ENCODE measurements around the gene HPS3. TPM values are rescaled to one million over a fixed set of nuclear protein-coding genes. Genes with fewer than 3 reads are reported as not detected.

HPS3 gene
- total and polyA plus RNA-seq, 2 of the 4 experiments (the other 2 are of a cell fraction): 15.2 to 24.2 TPM

- in situ Hi-C loops (cut with MboI; ENCODE audit: low sequenced_read_pairs) (no loop called here), dilution Hi-C loops (cut with HindIII; ENCODE audit: low sequenced_read_pairs, unreplicated experiment) (no loop called here), intact Hi-C loops (cut with micrococcal nuclease) (no loop called here)
- Histone ChIP-seq H4K8ac (ENCODE audit: low read depth in 2 of 2, low read length in 2 of 2) (no peak overlapping the region), H3K56ac (ENCODE audit: extremely low read depth, insufficient read depth, low read length) (no peak overlapping the region), H2BK15ac (ENCODE audit: low read depth, low read length) (no peak overlapping the region), H3K4ac (ENCODE audit: low read depth, low read length) (no peak overlapping the region), H2BK120ac (ENCODE audit: low read depth, low read length) (no peak overlapping the region), H2AFZ (replicated peaks; ENCODE audit: low read length, poor library complexity) (no peak overlapping the region), H4K5ac (ENCODE audit: low read depth, low read length) (no peak overlapping the region), H3K4me3 (ENCODE audit: insufficient read depth, low read depth, low read length) (no peak overlapping the region), H3K27ac (ENCODE audit: insufficient read depth, low read length) (no peak overlapping the region), H3K4me2 (ENCODE audit: low read depth, low read length) (no peak overlapping the region), H2BK20ac (ENCODE audit: low read depth, low read length) (no peak overlapping the region), H2BK5ac (ENCODE audit: low read depth, low read length, poor library complexity, severe bottlenecking) (no peak overlapping the region), H3K9me1 (ENCODE audit: insufficient read depth, low read length) (no peaks in the 10 kb centered on the region; the same call in 1 of the 2 replicates), H3K4me1 (ENCODE audit: control insufficient read depth, insufficient read depth, low read length) (no peaks in the 10 kb centered on the region), H2AK9ac (replicated peaks; ENCODE audit: low read depth, low read length, poor library complexity) (no peak overlapping the region), H4K20me1 (ENCODE audit: insufficient read depth, low read length) (no peaks in the 10 kb centered on the region; the same call in 1 of the 2 replicates), H3K27me3 (ENCODE audit: control insufficient read depth, insufficient read depth, low read length) (no peaks in the 10 kb centered on the region), H3K18ac (ENCODE audit: low read depth, low read length) (no peak overlapping the region), H3K23ac (ENCODE audit: low read depth, low read length) (no peak overlapping the region), H2AK5ac (ENCODE audit: low read depth, low read length) (no peak overlapping the region), H3K9ac (ENCODE audit: low read depth, low read length) (no peak overlapping the region), H3K14ac (replicated peaks; ENCODE audit: low read depth, low read length) (no peak overlapping the region), H3K36me3 (ENCODE audit: control insufficient read depth, insufficient read depth, low read length) (peaks cover 12% of the 10 kb centered on the region), H4K91ac (ENCODE audit: insufficient read depth, low read depth, low read length) (no peak overlapping the region), H3K79me1 (ENCODE audit: low read depth in 1 of 2, low read length in 2 of 2) (peaks cover 6 to 20% of the 10 kb centered on the region in 2 experiments; a peak in 3 of 4 replicates), H3K9me3 (ENCODE audit: control insufficient read depth, insufficient read depth, low read length) (no peaks in the 10 kb centered on the region)
- POLR2A ChIA-PET (ENCODE audit: unreplicated experiment): no interaction called here
- DNase-seq (no peak), ATAC-seq (ENCODE audit: low read depth) (no peak)
- CTCF ChIA-PET: interaction anchor here (1.1 kb wide), 1 partner anchor 166 kb away, joined by 3 read pairs; no protein-coding TSS in a partner anchor
- TF ChIP-seq FOS (IDR thresholded peaks at IDR 0.05; ENCODE audit: low read depth, low read length): no peak
- TF ChIP-seq SMC3 (IDR thresholded peaks at IDR 0.05; ENCODE audit: low read depth, low read length): no peak
- TF ChIP-seq CTCF (conservative IDR thresholded peaks at IDR 0.05; ENCODE audit: low read depth, low read length): no peak
- no peak for TF ChIP-seq RAD21 (IDR thresholded peaks at IDR 0.05; ENCODE audit: low read length)
- no peak for TF ChIP-seq RCOR1 (IDR thresholded peaks at IDR 0.05; ENCODE audit: insufficient replicate concordance, low read length)
- TF ChIP-seq MAFK (IDR thresholded peaks at IDR 0.05; ENCODE audit: low read depth, low read length): no peak
- TF ChIP-seq CEBPB (IDR thresholded peaks at IDR 0.05; ENCODE audit: low read depth, low read length): no peak
- TF ChIP-seq MAZ (IDR thresholded peaks at IDR 0.05; ENCODE audit: borderline replicate concordance, low read depth, low read length): no peak
- TF ChIP-seq NFE2L2 (IDR thresholded peaks at IDR 0.05; ENCODE audit: low read depth, low read length): no peak
- TF ChIP-seq BHLHE40 (IDR thresholded peaks at IDR 0.05; ENCODE audit: low read depth, low read length): no peak
- TF ChIP-seq CHD1 (IDR thresholded peaks at IDR 0.05; ENCODE audit: low read depth, low read length): no peak
- no peak for TF ChIP-seq RFX5 (IDR thresholded peaks at IDR 0.05; ENCODE audit: low read depth, low read length)
- no peak for TF ChIP-seq USF2 (IDR thresholded peaks at IDR 0.05; ENCODE audit: low read depth, low read length)
- TF ChIP-seq POLR2A (IDR thresholded peaks at IDR 0.05; ENCODE audit: low read depth, low read length): no peak
- TF ChIP-seq MXI1 (IDR thresholded peaks at IDR 0.05; ENCODE audit: borderline replicate concordance, low read depth, low read length): no peak
- TF ChIP-seq ELK1 (IDR thresholded peaks at IDR 0.05; ENCODE audit: borderline replicate concordance, low read depth, low read length): no peak
- no TSS peak for BruUV-seq (replicated peaks)
- WGBS, 2 experiments (ENCODE audit: extremely low coverage in 2 of 2, insufficient read length in 1 of 2): 100% methylated on average over 1 of the region's 4 CpGs; no CpG with 5 or more reads in 1 of the 2 experiments
Measured at GRCh38 chr3:149142682-149143081, 13.2 kb downstream of the HPS3 start.

All from IMR-90 (cell line).